HG02623 (cell line): ENCODE measurements around the gene PI4KA.
A peak's percentile ranks its signal among the peaks of the same experiment; 100 is the strongest.
"Not testable (repeated sequence)": the region's sequence is repeated elsewhere in the genome, so short reads cannot be mapped to it uniquely, and the experiment has no call there.

ENCODE experiments used
- ATAC-seq: cut with Tn5 transposase; IDR thresholded peaks from one replicate; pipeline ENCODE4 v1.9.1; 2021; ENCODE audit warnings: moderate library complexity; ENCODE audit not compliant: unreplicated experiment

The PI4KA gene

GRCh38 chr22:20732431-20732830, 126.2 kb downstream of the PI4KA start:
- ATAC-seq, result not testable (repeated sequence)

GRCh38 chr22:20729194-20729593, 129.4 kb downstream of the PI4KA start:
- no peak for ATAC-seq

- ATAC-seq, result no peak
Measured at GRCh38 chr22:20728523-20729190, 130.0 kb downstream of the PI4KA start.

- ATAC-seq, result no peak
Measured at GRCh38 chr22:20727118-20728015, 131.2 kb downstream of the PI4KA start.

GRCh38 chr22:20725987-20726558, 132.5 kb downstream of the PI4KA start:
- no peak for ATAC-seq

GRCh38 chr22:20724676-20725454, 133.7 kb downstream of the PI4KA start:
- ATAC-seq, result no peak

GRCh38 chr22:20721409-20722218, 137.0 kb downstream of the PI4KA start:
- ATAC-seq, result no peak

- no peak for ATAC-seq
Measured at GRCh38 chr22:20720692-20721408, 137.8 kb downstream of the PI4KA start.

GRCh38 chr22:20718727-20719126, 139.9 kb downstream of the PI4KA start:
- ATAC-seq, result not testable (repeated sequence)

- not testable (repeated sequence) for ATAC-seq
Measured at GRCh38 chr22:20717981-20718380, 140.6 kb downstream of the PI4KA start.

- not testable (repeated sequence) for ATAC-seq
Measured at GRCh38 chr22:20717213-20717866, 141.3 kb downstream of the PI4KA start.

- ATAC-seq, result not testable (repeated sequence)
Measured at GRCh38 chr22:20713116-20713515, 145.5 kb downstream of the PI4KA start.

GRCh38 chr22:20709966-20710365, 148.6 kb downstream of the PI4KA start:
- ATAC-seq, result not testable (repeated sequence)

- ATAC-seq, result not testable (repeated sequence)
Measured at GRCh38 chr22:20707549-20708118, 151.0 kb downstream of the PI4KA start.

- not testable (repeated sequence) for ATAC-seq
Measured at GRCh38 chr22:20703816-20704609, 154.6 kb downstream of the PI4KA start.

- ATAC-seq, result peak; percentile 9
Measured at GRCh38 chr22:20703414-20703806, 155.2 kb downstream of the PI4KA start.

- ATAC-seq, result peak; percentile 56
Measured at GRCh38 chr22:20702546-20703413, 155.8 kb downstream of the PI4KA start.
